Endothelial cell (in vitro differentiated cells): ENCODE measurements around the gene TLR1. TPM values are rescaled to one million over a fixed set of nuclear protein-coding genes. Genes with fewer than 3 reads are reported as not detected.

ENCODE experiments used
- DNase-seq: peaks from one replicate; pipeline ENCODE4 v3.0.0; 2021; ENCODE audit warnings: low spot score
- H3K27ac Mint-ChIP-seq: one replicate; pipeline ENCODE4 v1.8.0; 2021; ENCODE audit warnings: mixed read lengths, inconsistent platforms; ENCODE audit not compliant: unreplicated experiment
- H3K27me3 Mint-ChIP-seq: one replicate; pipeline ENCODE4 v1.8.0; 2021; ENCODE audit warnings: mild to moderate bottlenecking, moderate library complexity, mixed read lengths, inconsistent platforms; ENCODE audit not compliant: unreplicated experiment
- H3K36me3 Mint-ChIP-seq: one replicate; pipeline ENCODE4 v1.8.0; 2021; ENCODE audit warnings: mild to moderate bottlenecking, low read depth, mixed read lengths, inconsistent platforms; ENCODE audit not compliant: unreplicated experiment
- H3K4me1 Mint-ChIP-seq: one replicate; pipeline ENCODE4 v1.8.0; 2021; ENCODE audit warnings: mild to moderate bottlenecking, mixed read lengths, inconsistent platforms; ENCODE audit not compliant: unreplicated experiment
- H3K4me3 Mint-ChIP-seq: one replicate; pipeline ENCODE4 v1.8.0; 2021; ENCODE audit warnings: mild to moderate bottlenecking, mixed read lengths, inconsistent platforms; ENCODE audit not compliant: unreplicated experiment
- H3K9me3 Mint-ChIP-seq: one replicate; pipeline ENCODE4 v1.8.0; 2021; ENCODE audit warnings: mixed read lengths, inconsistent platforms; ENCODE audit not compliant: unreplicated experiment
- CTCF ChIP-seq: fragments of 200-600 bp; sonication (generic); IDR thresholded peaks from one replicate; pipeline ENCODE4 v1.5.0; 2021; ENCODE audit warnings: antibody characterized with exemption; ENCODE audit not compliant: unreplicated experiment
- total RNA-seq: library from RNA; stranded (reverse); fragmentation: NEBNext Ultra II Directional; extraction: Animal tissue kit (Norgen Biotek cat#: 25700); gene quantifications from one replicate; pipeline ENCODE4 v1.2.1, GENCODE V29; 2021; ENCODE audit not compliant: unreplicated experiment

Gene TLR1
- total RNA-seq, 1 donor from 2014 or later = 0.23 TPM

GRCh38 chr4:38787693-38788092 lies 16.9 kb downstream of the TLR1 start:
- no peak for TF ChIP-seq CTCF
- Mint-ChIP-seq H3K4me3 (no peak overlapping the region), H3K27me3 (peaks cover 3% of the 10 kb centered on the region), H3K4me1 (peaks cover 5% of the 10 kb centered on the region), H3K9me3 (no peaks in the 10 kb centered on the region), H3K36me3 (no peaks in the 10 kb centered on the region), H3K27ac (no peak overlapping the region)
- no peak for DNase-seq

GRCh38 chr4:38785901-38786402 lies 18.6 kb downstream of the TLR1 start:
- no peak for TF ChIP-seq CTCF
- H3K4me1 Mint-ChIP-seq = peaks cover 3% of the 10 kb centered on the region
- no peaks in the 10 kb centered on the region for H3K9me3 Mint-ChIP-seq
- no peak for DNase-seq
- H3K36me3 Mint-ChIP-seq = no peaks in the 10 kb centered on the region
- H3K27ac Mint-ChIP-seq = no peak overlapping the region
- H3K4me3 Mint-ChIP-seq = no peak overlapping the region
- peaks cover 3% of the 10 kb centered on the region for H3K27me3 Mint-ChIP-seq

- H3K4me3 Mint-ChIP-seq = no peak overlapping the region
- TF ChIP-seq CTCF = no peak
- no peaks in the 10 kb centered on the region for H3K36me3 Mint-ChIP-seq
- H3K27ac Mint-ChIP-seq = no peak overlapping the region
- no peaks in the 10 kb centered on the region for H3K9me3 Mint-ChIP-seq
- peaks cover 3% of the 10 kb centered on the region for H3K27me3 Mint-ChIP-seq
- no peaks in the 10 kb centered on the region for H3K4me1 Mint-ChIP-seq
- DNase-seq = no peak
Observed at GRCh38 chr4:38785041-38785790, 19.4 kb downstream of the TLR1 start.

- DNase-seq = no peak
- Mint-ChIP-seq H3K36me3 (no peaks in the 10 kb centered on the region), H3K4me3 (no peak overlapping the region), H3K9me3 (no peaks in the 10 kb centered on the region), H3K4me1 (no peaks in the 10 kb centered on the region), H3K27ac (no peak overlapping the region), H3K27me3 (peaks cover 3% of the 10 kb centered on the region)
- no peak for TF ChIP-seq CTCF
Observed at GRCh38 chr4:38784141-38784540, 20.4 kb downstream of the TLR1 start.

GRCh38 chr4:38783109-38783460 lies 21.5 kb downstream of the TLR1 start:
- H3K27me3 Mint-ChIP-seq = peaks cover 3% of the 10 kb centered on the region
- no peak overlapping the region for H3K4me3 Mint-ChIP-seq
- no peak for TF ChIP-seq CTCF
- no peaks in the 10 kb centered on the region for H3K36me3 Mint-ChIP-seq
- no peaks in the 10 kb centered on the region for H3K4me1 Mint-ChIP-seq
- no peak overlapping the region for H3K27ac Mint-ChIP-seq
- no peaks in the 10 kb centered on the region for H3K9me3 Mint-ChIP-seq
- no peak for DNase-seq
